GM20000 (cell line): ENCODE results near the gene PSAT1.

Experiments
- DNase-seq: peaks from one replicate; pipeline ENCODE4 v3.0.0; 2012; ENCODE audit warnings: low spot score
- TF ChIP-seq, protein P1 (sequence below): IDR thresholded peaks from 2 replicates; pipeline ENCODE4 v1.5.1; 2012; ENCODE audit warnings: mild to moderate bottlenecking, control low read depth; ENCODE audit errors: extremely low read depth, missing control alignments

Gene PSAT1

DNA sequence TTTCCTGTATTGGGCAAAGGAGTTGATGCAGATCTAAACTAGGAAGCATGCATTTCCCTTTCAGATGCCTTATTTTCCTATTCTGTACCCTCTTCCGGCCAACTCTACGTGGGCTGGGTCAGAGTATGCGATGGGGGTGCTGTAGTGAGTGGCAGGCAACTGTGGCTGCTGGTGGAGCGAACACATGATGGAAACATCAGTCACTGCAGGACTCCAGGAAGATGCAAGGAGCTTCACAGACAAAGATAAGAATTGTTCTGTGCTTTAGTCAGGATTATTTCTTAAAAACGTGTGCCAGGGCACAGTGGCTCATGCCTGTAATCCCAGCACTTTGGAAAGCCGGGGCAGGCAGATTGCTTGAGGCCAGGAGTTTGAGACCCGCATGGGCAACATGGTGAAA lies 75.1 kb downstream of the PSAT1 start:
- TF ChIP-seq, protein P1, sequence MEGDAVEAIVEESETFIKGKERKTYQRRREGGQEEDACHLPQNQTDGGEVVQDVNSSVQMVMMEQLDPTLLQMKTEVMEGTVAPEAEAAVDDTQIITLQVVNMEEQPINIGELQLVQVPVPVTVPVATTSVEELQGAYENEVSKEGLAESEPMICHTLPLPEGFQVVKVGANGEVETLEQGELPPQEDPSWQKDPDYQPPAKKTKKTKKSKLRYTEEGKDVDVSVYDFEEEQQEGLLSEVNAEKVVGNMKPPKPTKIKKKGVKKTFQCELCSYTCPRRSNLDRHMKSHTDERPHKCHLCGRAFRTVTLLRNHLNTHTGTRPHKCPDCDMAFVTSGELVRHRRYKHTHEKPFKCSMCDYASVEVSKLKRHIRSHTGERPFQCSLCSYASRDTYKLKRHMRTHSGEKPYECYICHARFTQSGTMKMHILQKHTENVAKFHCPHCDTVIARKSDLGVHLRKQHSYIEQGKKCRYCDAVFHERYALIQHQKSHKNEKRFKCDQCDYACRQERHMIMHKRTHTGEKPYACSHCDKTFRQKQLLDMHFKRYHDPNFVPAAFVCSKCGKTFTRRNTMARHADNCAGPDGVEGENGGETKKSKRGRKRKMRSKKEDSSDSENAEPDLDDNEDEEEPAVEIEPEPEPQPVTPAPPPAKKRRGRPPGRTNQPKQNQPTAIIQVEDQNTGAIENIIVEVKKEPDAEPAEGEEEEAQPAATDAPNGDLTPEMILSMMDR: no peak
- DNase-seq: no peak
